ENCODE measurements around the gene MIPEP. TPM values are rescaled to one million over a fixed set of nuclear protein-coding genes. Genes with fewer than 3 reads are reported as not detected.

The MIPEP gene
- total and polyA plus RNA-seq, 2 donors (not counting 1 experiment from before 2014, with no cell fraction given), result 90.0 to 92.5 TPM

- peaks cover 3% of the 10 kb centered on the region for H3K4me1 ChIP-seq (ENCODE audit: control insufficient read depth, extremely low read depth, insufficient read depth, low read length)
- no peak overlapping the region for H2AFZ ChIP-seq (ENCODE audit: low read length)
- H3K27me3 ChIP-seq (ENCODE audit: control insufficient read depth, insufficient read depth, low read length), result no peaks in the 10 kb centered on the region
- H3K36me3 ChIP-seq (ENCODE audit: control insufficient read depth, insufficient read depth, low read length), result no peaks in the 10 kb centered on the region
- H3K27ac ChIP-seq (ENCODE audit: insufficient read depth, low read length), result no peak overlapping the region
- no peak for TF ChIP-seq CTCF (conservative IDR thresholded peaks at IDR 0.05 in 1 of 2, IDR thresholded peaks at IDR 0.05 in 1 of 2; ENCODE audit: low read depth in 1 of 2, low read length in 2 of 2)
- TF ChIP-seq EZH2 (IDR thresholded peaks at IDR 0.05; ENCODE audit: low read length, missing control alignments), result no peak
- DNase-seq (ENCODE audit: low read depth in 2 of 2), result no peak
- H3K9ac ChIP-seq (ENCODE audit: insufficient read depth, low read length), result no peak overlapping the region
- H3K4me2 ChIP-seq (ENCODE audit: extremely low read depth, insufficient read depth, low read length), result no peak overlapping the region
- no peaks in the 10 kb centered on the region for H3K9me3 ChIP-seq (ENCODE audit: control insufficient read depth, insufficient read depth, low read depth, low read length)
- no peaks in the 10 kb centered on the region for H4K20me1 ChIP-seq (ENCODE audit: control insufficient read depth, extremely low read depth, insufficient read depth, low read length)
- H3K79me2 ChIP-seq (ENCODE audit: control insufficient read depth, insufficient read depth, low read length), result no peaks in the 10 kb centered on the region
- no peak overlapping the region for H3K4me3 ChIP-seq (replicated peaks in 1 of 4; ENCODE audit: control extremely low read depth in 1 of 4, insufficient read depth in 1 of 4, low read depth in 3 of 4, low read length in 4 of 4)
Observed at GRCh38 chr13:23715092-23715761, 174.0 kb downstream of the MIPEP start.

GRCh38 chr13:23714672-23715071 lies 174.5 kb downstream of the MIPEP start:
- H2AFZ ChIP-seq (ENCODE audit: low read length), result no peak overlapping the region
- TF ChIP-seq EZH2 (IDR thresholded peaks at IDR 0.05; ENCODE audit: low read length, missing control alignments) (no peak), CTCF (conservative IDR thresholded peaks at IDR 0.05 in 1 of 2, IDR thresholded peaks at IDR 0.05 in 1 of 2; ENCODE audit: low read depth in 1 of 2, low read length in 2 of 2) (no peak)

GRCh38 chr13:23711355-23711754 lies 177.8 kb downstream of the MIPEP start:
- no peaks in the 10 kb centered on the region for H3K79me2 ChIP-seq (ENCODE audit: control insufficient read depth, insufficient read depth, low read length)
- H2AFZ ChIP-seq (ENCODE audit: low read length), result no peak overlapping the region
- no peaks in the 10 kb centered on the region for H3K4me1 ChIP-seq (ENCODE audit: control insufficient read depth, extremely low read depth, insufficient read depth, low read length)
- no peaks in the 10 kb centered on the region for H3K9me3 ChIP-seq (ENCODE audit: control insufficient read depth, insufficient read depth, low read depth, low read length)
- TF ChIP-seq EZH2 (IDR thresholded peaks at IDR 0.05; ENCODE audit: low read length, missing control alignments), result no peak
- TF ChIP-seq CTCF (conservative IDR thresholded peaks at IDR 0.05 in 1 of 2, IDR thresholded peaks at IDR 0.05 in 1 of 2; ENCODE audit: low read depth in 1 of 2, low read length in 2 of 2), result no peak
- DNase-seq (ENCODE audit: low read depth in 2 of 2), result no peak
- no peaks in the 10 kb centered on the region for H3K27me3 ChIP-seq (ENCODE audit: control insufficient read depth, insufficient read depth, low read length)
- H3K4me3 ChIP-seq (replicated peaks in 1 of 4; ENCODE audit: control extremely low read depth in 1 of 4, insufficient read depth in 1 of 4, low read depth in 3 of 4, low read length in 4 of 4), result no peak overlapping the region
- no peak overlapping the region for H3K27ac ChIP-seq (ENCODE audit: insufficient read depth, low read length)
- H3K4me2 ChIP-seq (ENCODE audit: extremely low read depth, insufficient read depth, low read length), result no peak overlapping the region
- no peaks in the 10 kb centered on the region for H4K20me1 ChIP-seq (ENCODE audit: control insufficient read depth, extremely low read depth, insufficient read depth, low read length)
- no peak overlapping the region for H3K9ac ChIP-seq (ENCODE audit: insufficient read depth, low read length)
- no peaks in the 10 kb centered on the region for H3K36me3 ChIP-seq (ENCODE audit: control insufficient read depth, insufficient read depth, low read length)

More at GRCh38 chr13:23714672-23715071, 174.5 kb downstream of the MIPEP start:
- Histone ChIP-seq H3K4me2 (ENCODE audit: extremely low read depth, insufficient read depth, low read length) (no peak overlapping the region), H3K27ac (ENCODE audit: insufficient read depth, low read length) (no peak overlapping the region), H3K4me3 (replicated peaks in 1 of 4; ENCODE audit: control extremely low read depth in 1 of 4, insufficient read depth in 1 of 4, low read depth in 3 of 4, low read length in 4 of 4) (no peak overlapping the region), H3K27me3 (ENCODE audit: control insufficient read depth, insufficient read depth, low read length) (no peaks in the 10 kb centered on the region), H3K9me3 (ENCODE audit: control insufficient read depth, insufficient read depth, low read depth, low read length) (no peaks in the 10 kb centered on the region), H3K9ac (ENCODE audit: insufficient read depth, low read length) (no peak overlapping the region), H4K20me1 (ENCODE audit: control insufficient read depth, extremely low read depth, insufficient read depth, low read length) (no peaks in the 10 kb centered on the region), H3K79me2 (ENCODE audit: control insufficient read depth, insufficient read depth, low read length) (no peaks in the 10 kb centered on the region), H3K36me3 (ENCODE audit: control insufficient read depth, insufficient read depth, low read length) (no peaks in the 10 kb centered on the region), H3K4me1 (ENCODE audit: control insufficient read depth, extremely low read depth, insufficient read depth, low read length) (peaks cover 3% of the 10 kb centered on the region)
- DNase-seq (ENCODE audit: low read depth in 2 of 2), result no peak
